NCI-H748 treated with DMSO at 0.1 percent for 48 hours (cell line): ENCODE results near the gene TRIM43.
"Not testable (repeated sequence)": the region's sequence is repeated elsewhere in the genome, so short reads cannot be mapped to it uniquely, and the experiment has no call there.

Experiments used
- DNase-seq: peaks from one replicate; lab custom pipeline; 2025; lab: John Stamatoyannopoulos, UW

Gene TRIM43

DNA sequence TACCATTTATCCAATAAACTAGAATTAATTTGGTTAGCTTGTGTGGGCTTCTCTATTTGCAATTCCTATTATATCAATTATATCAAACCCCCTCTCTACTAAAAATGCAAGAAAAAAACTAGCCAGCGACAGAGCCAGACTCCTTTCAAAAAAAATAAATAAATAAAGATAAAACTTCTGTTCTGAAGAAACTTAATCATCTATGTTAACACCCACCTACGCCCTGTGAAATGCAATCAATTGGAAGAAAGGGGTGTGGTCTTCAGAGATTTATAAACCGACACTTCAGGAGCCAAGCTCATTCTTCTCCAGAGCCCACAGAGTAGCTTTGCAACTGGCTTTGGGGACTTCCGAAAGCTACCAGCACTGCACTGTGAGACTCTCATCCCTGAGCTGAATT is at the start of gene TRIM43:
Gene TRIM43 (plus strand): TSS at position 301 of the 400 bp plus-strand sequence. CDS start 2,023 bp downstream, outside the sequence.
- DNase-seq = not testable (repeated sequence)

DNA sequence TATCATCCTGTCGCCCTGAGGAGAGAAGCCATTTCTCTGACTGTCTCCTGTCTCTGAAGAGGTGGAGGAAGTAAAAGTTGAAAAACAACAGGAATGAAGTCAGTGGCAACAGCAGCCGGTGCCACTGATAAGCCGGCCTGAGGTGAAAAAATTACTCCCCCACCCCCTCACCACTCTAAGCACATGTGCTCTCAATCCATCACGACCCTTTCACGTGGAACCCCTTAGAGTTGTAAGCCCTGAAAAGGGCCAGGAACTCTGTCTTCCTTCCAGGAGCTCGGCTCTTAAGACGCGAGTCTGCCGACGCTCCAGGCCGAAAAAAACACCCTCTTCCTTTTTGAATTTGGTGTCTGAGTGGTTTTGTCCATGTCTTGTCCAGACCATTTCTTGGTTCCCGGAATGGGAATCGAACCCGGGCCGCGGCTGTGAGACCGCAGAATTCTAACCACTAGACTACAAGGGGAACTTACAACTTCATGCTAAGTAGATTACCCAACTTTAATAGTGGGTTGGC is 40.7 kb upstream of the TRIM43 start:
- DNase-seq = no peak

DNA sequence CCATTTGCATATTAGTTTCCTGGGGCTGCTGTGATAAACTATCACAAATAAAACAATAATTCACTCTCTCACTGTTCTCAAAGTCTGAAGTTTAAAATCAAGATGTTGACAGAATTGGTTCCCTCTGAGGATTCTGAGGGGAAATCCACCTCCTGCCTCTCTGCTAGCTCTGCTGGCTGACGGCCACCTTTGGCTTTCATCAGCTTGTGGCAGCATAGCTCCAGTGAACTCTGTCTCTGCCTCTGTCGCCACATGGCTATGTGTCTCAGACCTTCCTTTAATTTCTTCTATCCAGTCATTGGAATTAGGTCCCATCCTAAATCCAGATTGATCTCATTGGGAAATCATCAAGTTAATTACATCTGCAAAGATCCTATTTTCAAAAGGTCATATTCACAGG is 38.9 kb upstream of the TRIM43 start:
- no peak for DNase-seq

DNA sequence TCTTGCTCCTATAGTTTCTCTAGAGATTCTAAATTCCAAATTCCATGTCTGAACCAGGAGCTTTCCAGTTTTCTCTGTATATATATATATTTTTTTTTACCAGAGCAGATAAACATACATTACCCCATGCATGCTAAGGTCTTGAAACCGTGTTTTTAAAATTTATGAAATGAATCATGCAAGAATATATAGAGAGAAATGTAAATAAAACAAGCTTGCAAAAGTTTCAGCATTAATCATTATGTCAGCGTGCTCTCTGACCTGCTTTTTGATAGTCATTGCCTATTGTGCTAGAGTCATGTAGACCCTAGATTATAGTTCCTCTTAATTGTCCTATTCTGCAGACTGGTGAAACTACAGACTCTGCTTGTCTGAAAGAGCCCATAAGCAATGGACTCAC is 22.6 kb upstream of the TRIM43 start:
- DNase-seq = no peak

- no peak for DNase-seq
These were observed 17.9 kb upstream of the TRIM43 start for GRCh38 chr2:95573866-95574265.

GRCh38 chr2:95574506-95574905 is 17.3 kb upstream of the TRIM43 start:
- DNase-seq = no peak

- DNase-seq = no peak
These were observed 15.9 kb upstream of the TRIM43 start for GRCh38 chr2:95575857-95576256.

- no peak for DNase-seq
These were observed 13.3 kb upstream of the TRIM43 start for GRCh38 chr2:95578539-95578938.

DNA sequence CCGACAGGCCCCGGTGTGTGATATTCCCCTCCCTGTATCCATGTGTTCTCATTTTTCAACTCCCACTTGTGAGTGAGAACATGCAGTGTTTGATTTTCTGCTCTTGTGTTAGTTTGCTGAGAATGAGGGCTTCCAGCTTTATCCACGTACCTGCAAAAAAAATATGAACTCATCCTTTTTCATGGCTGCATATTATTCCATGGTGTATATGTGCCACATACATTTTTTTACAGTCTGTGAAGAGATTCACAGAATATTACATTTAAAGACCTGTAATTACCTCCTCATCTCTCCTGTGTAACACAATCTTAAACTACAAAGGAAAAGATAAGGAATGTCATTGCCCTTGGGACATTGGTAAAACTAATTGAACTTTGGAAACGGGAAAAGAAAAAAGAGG is 8.3 kb upstream of the TRIM43 start:
- not testable (repeated sequence) for DNase-seq

DNA sequence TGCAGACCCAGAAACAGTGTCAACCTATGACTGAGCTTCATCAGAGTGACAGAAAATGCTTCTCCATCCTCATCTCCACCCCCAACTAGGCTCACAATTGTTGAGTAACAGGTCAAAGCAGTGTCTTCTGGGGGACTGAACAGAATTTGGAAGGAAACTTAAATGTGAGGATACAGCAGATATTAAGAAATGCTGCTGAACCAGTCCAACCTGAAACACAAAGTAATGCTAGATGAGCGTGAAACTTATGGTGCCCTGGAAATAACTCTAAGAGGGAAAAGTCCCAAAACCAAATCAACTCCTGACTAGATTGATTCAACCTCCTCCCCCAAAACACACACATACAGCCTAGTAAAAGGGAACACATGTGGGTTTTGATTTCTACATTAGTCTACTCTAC is 7.5 kb upstream of the TRIM43 start:
- not testable (repeated sequence) for DNase-seq

- not testable (repeated sequence) for DNase-seq
These were observed 1.8 kb upstream of the TRIM43 start for GRCh38 chr2:95589777-95590536.

DNA sequence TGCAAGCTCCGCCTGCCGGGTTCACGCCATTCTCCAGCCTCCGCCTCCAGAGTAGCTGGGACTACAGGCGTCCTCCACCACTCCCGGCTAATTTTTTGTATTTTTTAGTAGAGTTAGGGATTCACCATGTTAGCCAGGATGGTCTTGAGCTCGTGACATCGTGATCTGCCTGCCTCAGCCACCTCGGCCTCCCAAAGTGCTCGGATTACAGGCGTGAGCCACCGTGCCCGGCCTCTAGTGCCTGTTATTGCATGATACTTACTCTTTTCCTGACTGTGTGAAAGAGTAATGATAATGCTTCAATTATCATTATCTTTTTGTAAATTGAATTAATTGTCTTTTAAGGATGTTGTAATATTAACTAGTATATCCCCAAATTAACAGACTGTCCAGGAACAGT is 1.2 kb downstream of the TRIM43 start:
- DNase-seq = not testable (repeated sequence)

GRCh38 chr2:95595012-95595411 is 3.2 kb downstream of the TRIM43 start:
- not testable (repeated sequence) for DNase-seq

GRCh38 chr2:95601301-95601700 is 9.5 kb downstream of the TRIM43 start:
- DNase-seq = not testable (repeated sequence)

- not testable (repeated sequence) for DNase-seq
These were observed 10.3 kb downstream of the TRIM43 start for GRCh38 chr2:95602146-95602545.

DNA sequence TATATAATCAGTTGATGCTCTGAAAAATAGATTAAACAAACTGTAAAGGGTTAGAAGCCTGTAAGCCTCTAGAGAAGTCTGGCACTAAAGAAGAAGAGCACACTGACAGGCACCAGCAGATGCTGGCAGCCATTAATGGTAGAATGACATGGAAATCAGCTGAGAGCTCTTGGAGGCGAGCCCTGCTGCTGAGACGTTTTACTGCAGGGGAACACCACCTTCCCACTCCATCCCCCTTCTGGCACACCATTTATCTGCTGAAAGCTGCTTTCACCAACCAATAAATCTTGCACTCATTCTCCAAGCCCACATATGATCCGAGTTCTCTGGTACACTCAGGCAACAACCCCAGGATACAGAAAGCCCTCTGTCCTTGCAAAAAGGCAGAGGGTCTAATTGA is 16.6 kb downstream of the TRIM43 start:
- not testable (repeated sequence) for DNase-seq

DNA sequence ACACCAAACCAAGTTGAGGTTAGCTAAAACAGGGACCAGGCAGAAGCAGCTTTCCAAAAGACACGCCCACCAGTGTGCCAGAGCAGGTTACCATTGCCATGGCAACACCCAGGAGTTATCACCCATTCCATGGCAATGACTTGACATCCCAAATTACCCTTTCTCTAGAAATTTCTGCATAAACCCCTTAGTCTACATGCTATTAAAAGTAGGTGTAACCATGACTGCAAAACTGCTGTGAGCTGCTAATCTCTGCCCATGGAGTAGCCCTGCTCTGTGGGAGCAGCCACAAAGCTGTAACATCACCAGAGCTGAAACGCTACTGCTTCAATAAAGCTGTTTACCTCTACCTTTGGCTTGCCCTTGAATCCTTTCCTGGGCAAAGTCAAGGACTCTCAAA is 18.0 kb downstream of the TRIM43 start:
- not testable (repeated sequence) for DNase-seq

DNA sequence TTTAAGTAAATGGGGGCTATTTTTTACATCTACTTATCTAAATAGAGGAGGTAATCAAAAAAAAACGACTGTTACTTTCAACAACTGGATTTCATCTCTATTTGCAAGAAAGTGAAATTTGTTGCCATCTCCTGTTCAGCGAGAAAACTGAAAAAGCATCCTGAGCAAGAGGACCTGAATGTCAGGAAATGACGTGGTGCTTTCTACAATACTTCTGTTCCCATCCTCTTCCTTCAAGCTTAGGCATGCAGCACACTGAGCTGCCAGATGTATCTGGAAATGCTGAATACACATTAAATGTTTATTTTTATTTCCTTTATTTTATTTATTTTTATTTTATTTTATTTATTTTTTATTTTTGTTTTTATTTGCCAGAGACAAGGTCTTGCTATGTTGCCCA is 21.2 kb downstream of the TRIM43 start:
- not testable (repeated sequence) for DNase-seq

- DNase-seq = not testable (repeated sequence)
These were observed 30.9 kb downstream of the TRIM43 start for GRCh38 chr2:95622728-95623127.

DNA sequence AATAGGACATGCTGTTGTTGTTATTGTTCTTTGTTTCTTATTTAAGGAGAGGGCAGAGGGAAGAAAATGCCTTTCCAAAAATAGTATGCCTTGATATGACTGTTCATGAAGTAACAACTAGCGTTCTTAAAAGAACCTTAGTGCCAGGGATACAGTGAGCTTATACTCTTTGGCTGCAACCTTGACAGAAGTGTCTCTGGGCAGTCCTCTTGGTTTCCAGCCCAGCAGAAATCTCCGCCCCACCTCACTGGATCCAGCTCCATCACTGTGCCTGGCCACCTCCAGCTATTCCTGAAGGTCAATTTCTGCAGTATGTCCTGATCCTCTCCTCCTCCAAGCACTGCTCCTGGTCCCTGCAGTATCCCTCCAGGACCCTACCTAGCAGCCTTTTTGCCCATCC is 39.2 kb downstream of the TRIM43 start:
- DNase-seq = not testable (repeated sequence)

GRCh38 chr2:95633626-95634259 is 41.9 kb downstream of the TRIM43 start:
- not testable (repeated sequence) for DNase-seq

- not testable (repeated sequence) for DNase-seq
These were observed 48.9 kb downstream of the TRIM43 start for GRCh38 chr2:95640515-95641288.

DNA sequence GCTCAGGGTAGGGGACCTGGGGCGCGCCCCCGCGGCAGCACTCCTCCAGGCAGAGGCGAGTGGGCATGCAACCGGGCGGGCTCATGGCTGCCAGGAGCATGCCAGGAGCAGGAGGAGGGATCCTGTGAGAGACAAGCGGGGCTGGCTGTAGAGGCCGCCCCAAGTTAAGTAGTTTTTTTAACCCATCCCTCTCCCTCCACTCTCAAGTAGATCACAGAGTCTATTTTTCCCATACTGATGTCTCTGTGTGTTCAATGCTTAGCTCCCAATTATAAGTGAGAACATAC is 49.4 kb downstream of the TRIM43 start:
- DNase-seq = not testable (repeated sequence)
